Stimulated activated CD4-positive, alpha-beta T cell treated with anti-CD3 and anti-CD28 coated beads, Interleukin-15, amount 100 ng/mL, for 48 hours (primary cell): ENCODE results near the gene GBX1.

Experiments used
- DNase-seq, 2 donors: peaks; one replicate each; pipeline ENCODE4 v3.0.0-alpha.2; 2020; ENCODE audit warnings: low read depth in 2 of 2

Gene GBX1

DNA sequence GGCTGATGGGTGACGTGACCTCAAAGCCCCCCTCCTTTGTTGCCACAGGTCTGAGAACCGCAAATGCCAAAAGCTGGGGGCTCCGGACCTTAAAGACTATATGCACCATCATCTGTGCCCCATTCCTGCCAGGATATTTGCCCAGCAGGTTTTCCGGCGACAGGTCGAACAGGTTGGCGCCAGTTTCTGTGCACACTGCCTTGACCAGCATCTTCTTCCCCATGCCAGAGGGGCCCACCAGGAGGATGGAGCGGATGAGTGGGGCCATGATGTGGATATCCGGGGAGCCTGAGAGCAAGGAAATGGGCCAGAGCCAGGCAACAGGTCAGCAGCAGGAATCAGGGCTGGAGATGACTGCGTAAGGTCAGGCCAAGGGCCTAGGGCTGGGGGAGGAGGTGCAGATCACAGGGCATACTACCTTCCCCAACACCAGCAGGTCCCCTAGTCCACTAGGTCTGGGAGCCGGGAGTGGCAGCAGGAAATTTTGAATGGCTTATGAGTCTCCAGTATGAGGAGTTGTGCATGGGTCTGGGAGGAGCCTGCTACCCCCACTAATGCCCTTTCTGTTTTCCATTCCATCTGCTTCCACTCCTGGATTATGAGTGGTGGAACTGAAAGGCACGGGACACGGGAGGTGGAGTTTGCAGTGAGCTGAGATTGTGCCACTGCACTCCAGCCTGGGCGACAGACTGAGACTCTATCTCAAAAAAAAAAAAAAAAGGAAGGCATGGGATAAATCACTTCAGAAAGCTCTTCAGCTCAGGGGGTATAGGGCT, 25.9 kb upstream of the GBX1 start:
- no peak for DNase-seq

- no peak for DNase-seq
Observed at GRCh38 chr7:151192002-151192539, 24.6 kb upstream of the GBX1 start.

DNA sequence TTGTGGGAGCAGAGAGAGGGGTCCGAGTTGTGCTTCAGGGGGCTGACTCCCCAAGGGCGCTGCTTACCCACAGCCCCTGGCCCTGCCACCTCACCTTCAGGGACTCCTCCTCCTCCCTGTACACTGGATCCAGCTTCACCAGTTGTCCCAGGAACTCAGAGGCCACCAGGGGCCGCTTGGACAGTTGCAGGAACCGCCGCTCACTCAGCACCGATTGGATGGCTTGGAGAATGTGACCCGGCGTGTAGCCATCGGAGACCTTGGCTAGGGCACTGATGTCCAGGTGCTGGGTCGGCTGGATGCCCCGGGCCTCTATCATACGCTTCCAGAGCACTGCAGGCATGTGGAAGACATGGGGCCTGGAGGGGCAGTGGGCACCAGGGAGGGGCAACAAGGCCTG, 24.1 kb upstream of the GBX1 start:
- no peak for DNase-seq

GRCh38 chr7:151189038-151189437, 21.5 kb upstream of the GBX1 start:
- no peak for DNase-seq

- no peak for DNase-seq
Observed at GRCh38 chr7:151188252-151188542, 20.7 kb upstream of the GBX1 start.

DNA sequence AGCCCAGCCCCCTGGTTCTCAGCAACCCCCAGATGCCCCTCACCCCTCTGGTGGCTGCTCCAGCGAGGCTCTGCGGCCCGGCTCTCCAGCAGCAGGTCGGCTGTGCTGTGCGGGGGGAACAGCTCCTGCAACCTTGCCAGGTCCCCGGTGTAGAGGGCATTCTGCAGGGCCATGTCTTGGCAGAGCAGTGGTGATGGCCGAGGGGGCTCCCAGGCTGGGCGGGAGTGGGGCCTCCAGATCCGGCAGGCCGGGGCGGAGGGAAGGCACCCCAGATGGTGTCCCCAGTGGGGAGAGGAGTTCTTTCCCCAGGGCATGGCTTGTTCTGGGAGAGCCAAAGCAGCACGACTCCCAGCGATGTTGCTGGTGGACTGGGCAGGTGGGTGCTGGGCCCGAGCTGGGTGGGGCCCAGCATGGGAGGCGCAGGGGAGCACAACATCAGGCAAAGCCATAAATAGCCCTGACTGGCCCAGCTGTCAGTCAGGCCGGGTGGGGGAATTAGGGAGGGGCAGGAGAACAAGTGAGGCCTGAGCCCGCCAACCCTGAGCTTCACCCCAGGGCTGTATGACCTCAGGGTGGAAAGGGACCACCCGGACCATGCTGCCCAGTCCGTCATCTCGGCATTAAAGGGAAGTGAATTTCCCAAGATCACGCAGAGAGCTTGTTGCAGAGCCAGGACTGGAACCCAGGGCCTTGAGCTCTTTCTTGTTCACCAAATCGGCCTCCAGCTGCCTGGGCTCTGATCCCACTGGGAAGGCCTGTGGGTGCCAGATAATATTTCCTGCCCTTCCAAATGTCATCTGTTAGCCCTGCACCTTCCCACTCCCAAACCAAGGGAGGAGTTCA, 20.1 kb upstream of the GBX1 start:
- no peak for DNase-seq

GRCh38 chr7:151186640-151187408, 19.3 kb upstream of the GBX1 start, which contains the start of gene ASB10:
ASB10 (minus strand) TSS chr7:151187250; CDS start chr7:151187130, 120 bp downstream.
- DNase-seq: no peak

DNA sequence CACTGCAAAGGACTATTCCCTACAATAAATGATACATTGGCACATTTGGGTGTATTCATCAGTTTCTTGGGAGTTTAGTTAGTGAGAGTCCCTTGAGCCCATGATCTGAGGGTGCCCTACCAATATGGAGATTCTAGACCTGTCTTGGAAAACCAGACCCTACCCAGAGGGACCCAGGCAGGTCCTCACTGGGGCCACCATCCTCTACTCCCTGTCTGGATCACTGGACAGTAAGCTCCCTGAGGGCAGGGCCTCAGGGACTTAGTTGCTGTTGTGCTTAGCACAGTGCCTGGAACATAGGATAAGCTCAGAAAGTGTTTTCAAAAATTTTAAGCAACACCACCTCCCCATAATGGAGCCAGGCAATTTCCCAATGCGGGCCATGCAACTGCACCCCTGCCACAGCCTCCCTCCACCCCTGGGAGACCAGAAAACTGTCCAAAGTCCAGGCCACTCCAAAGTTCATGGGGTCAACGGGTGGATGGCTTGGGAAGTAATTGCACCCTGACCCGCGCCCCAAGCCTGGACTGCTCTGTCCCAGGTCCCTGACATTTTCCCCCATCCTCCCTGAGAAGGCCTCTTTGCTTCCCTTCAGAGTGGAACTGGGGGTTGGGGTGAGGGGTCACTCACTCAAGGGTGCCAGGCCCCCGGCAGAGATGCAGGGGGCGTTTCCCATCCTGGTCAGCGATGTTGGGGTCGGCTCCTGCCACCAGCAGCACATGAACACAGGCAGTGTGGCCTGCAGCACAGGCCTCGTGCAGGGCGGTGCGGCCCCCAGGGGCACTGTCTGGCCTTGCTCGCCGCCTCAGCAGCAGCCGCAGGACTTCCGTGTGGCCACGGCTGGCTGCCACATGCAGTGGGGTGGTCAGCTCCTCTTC, 18.5 kb upstream of the GBX1 start:
- no peak for DNase-seq

- no peak for DNase-seq
Observed at GRCh38 chr7:151181011-151181431, 13.5 kb upstream of the GBX1 start.

DNA sequence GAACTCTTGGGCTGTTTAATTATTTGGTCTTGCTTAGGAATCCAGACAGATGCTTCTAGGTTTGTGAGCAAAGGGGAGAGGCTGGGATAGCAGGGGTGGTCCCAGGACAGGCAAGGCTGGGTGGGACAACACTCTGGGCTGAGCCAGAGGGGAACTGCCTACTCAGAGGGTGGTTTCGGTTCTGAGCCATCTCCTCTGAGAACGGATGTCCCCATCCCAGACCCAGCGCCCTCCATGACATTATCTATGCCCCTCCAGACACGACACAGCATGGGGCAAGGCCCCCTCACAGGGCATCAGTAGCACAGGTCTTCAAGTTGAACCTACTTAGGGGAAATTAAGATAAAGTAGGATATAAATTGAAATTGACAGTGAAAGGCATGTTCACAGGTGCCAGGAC, 12.5 kb upstream of the GBX1 start:
- DNase-seq: no peak

GRCh38 chr7:151179287-151179860, 11.9 kb upstream of the GBX1 start:
- DNase-seq: no peak

- DNase-seq: no peak
Observed at GRCh38 chr7:151178831-151179230, 11.3 kb upstream of the GBX1 start.

DNA sequence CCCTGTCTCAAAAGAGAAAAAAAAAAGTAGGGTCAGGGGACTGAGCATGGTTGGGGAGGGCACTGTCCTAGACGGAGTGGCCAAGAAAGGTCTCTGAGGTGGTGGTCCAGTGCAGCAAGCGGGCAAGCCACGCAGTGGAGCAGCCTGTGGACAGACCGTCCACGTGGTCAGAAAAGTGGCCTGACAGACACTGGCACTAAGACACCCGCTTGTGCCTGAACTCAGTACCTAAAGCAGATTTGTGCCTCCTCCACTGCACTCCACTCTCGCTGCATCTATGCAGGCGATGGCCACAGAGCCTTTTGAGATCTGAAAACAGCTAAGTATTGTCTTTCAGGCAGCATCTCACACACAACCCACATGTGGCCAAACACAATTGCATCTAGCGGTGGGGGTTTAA, 10.7 kb upstream of the GBX1 start:
- DNase-seq: no peak

- no peak for DNase-seq
Observed at GRCh38 chr7:151177310-151177709, 9.8 kb upstream of the GBX1 start.

DNA sequence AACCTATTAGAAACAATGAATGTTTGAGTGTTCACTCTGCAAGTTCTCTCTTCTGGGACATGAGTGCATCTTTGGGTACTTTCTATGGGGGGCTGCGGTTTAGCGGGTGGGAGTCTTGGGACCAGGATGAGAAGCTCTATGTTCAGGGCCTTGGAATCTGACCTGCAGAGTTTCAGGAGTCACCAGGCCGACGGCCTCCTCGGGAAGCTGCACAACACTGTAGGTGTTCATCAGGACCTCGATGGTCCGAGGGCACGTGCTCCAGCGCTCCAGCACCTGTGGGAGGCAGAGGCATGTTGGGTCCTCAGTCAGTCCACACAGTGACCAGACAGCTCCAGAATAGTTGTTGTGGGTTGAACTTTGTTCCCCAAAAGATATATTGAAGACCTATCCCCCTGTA, 8.9 kb upstream of the GBX1 start:
- DNase-seq: no peak

- DNase-seq: no peak
Observed at GRCh38 chr7:151175793-151176311, 8.4 kb upstream of the GBX1 start.

DNA sequence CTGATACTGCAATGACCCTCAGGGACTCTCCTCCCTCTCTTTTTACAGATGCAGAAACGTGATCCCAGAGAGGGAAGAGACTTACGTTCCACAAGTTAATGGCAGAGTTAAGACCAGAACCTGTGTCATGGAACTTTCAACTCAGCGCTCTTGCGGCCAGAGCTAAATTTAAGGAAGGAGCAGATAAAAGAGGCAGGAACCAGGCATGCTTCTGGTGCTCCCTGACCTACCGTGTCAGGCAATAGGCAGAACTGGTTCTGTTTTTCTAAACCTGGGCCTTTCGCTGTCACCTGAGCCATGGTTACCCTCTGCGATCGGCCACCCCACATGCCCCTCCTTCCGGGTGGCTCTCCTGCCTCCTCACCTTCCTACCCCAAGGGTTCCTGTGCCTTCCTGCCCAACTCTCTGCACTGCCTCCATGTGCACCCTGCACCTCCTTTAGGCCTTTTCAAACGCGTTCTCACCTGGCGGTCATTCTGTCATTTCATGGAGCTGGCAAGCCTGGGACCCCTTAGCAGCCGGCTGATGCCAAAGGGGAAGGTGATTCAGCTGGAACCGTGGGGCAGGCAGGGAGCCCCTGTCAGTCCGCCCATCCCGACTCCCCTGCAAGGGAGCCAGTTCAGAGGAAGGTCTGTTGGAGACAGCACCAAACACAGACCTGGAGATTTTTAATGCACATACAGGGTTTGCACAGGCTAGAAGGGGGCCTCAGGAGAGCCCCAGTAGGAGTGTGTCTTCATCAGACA, 7.7 kb upstream of the GBX1 start:
- no peak for DNase-seq

DNA sequence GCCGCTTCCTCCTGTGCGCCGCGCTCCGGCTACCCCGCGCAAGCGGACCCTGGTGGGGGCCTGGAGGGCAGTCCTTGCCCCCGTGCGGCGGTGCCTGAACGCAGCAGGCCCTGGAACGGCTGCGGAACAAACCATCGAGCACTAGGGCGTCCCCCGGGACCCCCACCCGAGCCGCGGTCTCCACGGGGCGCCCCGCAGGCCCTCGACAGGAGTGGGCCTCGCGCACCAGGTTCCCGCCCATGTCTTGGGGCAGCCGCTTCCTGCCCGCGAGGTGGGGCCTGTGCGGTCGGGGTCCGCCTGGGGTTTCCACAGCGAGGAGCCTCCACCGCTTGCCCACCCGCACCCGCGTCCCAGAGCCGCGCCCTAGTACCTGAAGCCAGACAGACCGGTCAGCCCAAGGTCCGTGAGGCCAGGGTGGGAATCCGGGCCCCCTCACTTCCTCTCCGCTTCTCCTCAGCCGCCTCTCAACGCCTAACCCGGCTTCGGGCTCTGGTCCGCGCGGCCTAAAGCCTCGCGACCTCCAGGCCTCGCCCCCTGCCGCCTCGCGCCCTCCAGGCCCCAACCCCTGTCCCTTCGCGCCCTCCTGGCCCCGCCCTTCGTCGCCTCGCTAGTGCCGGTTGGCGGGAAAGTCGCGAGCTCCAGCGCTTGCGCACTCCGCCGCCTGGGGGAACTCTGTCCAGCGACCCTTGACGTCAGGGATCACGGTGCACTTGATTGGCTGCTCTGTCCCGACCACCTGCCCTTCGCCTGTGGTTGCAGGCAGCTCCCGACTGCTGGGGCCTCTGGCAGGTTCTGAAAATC, 7.0 kb upstream of the GBX1 start:
- peak; percentile 22 to 24 for DNase-seq
